ENCODE measurements around the gene UBE2H. TPM values are rescaled to one million over a fixed set of nuclear protein-coding genes. Genes with fewer than 3 reads are reported as not detected.

Gene UBE2H
- total and polyA plus RNA-seq, 2 of the 4 experiments (the other 2 are of a cell fraction): 34.6 to 49.4 TPM

DNA sequence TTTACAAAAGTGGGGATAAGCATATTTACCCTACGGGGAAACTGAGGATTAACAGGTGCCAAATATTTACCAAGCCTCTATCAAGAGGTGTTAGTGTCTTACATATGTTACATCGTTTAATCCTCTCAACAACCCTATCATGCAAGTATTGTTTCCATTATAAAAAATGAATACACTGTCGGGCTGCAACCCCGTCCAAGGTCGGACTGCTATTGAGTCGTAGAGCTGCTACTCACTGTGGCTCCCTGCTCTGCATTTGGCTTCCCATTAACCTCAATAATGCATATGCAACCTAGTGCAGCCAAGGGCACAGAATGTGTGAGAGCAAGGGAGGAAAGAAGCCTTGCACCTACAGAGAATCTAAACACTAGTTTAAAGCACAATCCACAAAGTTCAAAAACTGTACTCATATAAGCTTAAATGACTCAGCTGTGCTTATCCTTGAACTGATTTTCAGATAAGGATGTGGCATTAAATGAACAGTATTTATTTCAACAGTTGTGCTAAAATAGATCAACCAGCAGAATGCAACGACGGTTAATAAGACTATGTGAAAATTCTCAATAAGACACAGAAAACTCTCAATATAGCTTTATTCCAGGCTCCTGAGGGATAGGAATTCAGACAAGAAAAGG, 49.9 kb downstream of the UBE2H start:
- Histone ChIP-seq H3K4ac (ENCODE audit: low read depth, low read length) (no peak overlapping the region), H3K9ac (ENCODE audit: low read depth, low read length) (no peak overlapping the region), H2BK15ac (ENCODE audit: low read depth, low read length) (no peak overlapping the region), H3K18ac (ENCODE audit: low read depth, low read length) (no peak overlapping the region), H3K4me3 (ENCODE audit: insufficient read depth, low read depth, low read length) (no peak overlapping the region), H3K27me3 (ENCODE audit: control insufficient read depth, insufficient read depth, low read length) (no peaks in the 10 kb centered on the region), H3K36me3 (ENCODE audit: control insufficient read depth, insufficient read depth, low read length) (peaks cover 16% of the 10 kb centered on the region), H2AK5ac (ENCODE audit: low read depth, low read length) (no peak overlapping the region), H2BK120ac (ENCODE audit: low read depth, low read length) (no peak overlapping the region), H3K4me1 (ENCODE audit: control insufficient read depth, insufficient read depth, low read length) (no peaks in the 10 kb centered on the region; the same call in 1 of the 2 replicates), H3K27ac (ENCODE audit: insufficient read depth, low read length) (no peak overlapping the region), H3K23ac (ENCODE audit: low read depth, low read length) (no peak overlapping the region), H2BK20ac (ENCODE audit: low read depth, low read length) (no peak overlapping the region), H3K9me3 (ENCODE audit: control insufficient read depth, insufficient read depth, low read length) (no peaks in the 10 kb centered on the region), H4K8ac (ENCODE audit: low read depth in 2 of 2, low read length in 2 of 2) (no peak overlapping the region), H3K79me1 (ENCODE audit: low read depth in 1 of 2, low read length in 2 of 2) (peaks cover 49 to 73% of the 10 kb centered on the region in 2 experiments), H3K14ac (replicated peaks; ENCODE audit: low read depth, low read length) (no peak overlapping the region), H4K91ac (ENCODE audit: insufficient read depth, low read depth, low read length) (no peak overlapping the region), H2BK5ac (ENCODE audit: low read depth, low read length, poor library complexity, severe bottlenecking) (no peak overlapping the region), H3K56ac (ENCODE audit: extremely low read depth, insufficient read depth, low read length) (no peak overlapping the region), H2AFZ (replicated peaks; ENCODE audit: low read length, poor library complexity) (no peak overlapping the region), H4K20me1 (ENCODE audit: insufficient read depth, low read length) (peaks cover 69% of the 10 kb centered on the region), H3K4me2 (ENCODE audit: low read depth, low read length) (no peak overlapping the region), H3K9me1 (ENCODE audit: insufficient read depth, low read length) (peaks cover 8% of the 10 kb centered on the region), H2AK9ac (replicated peaks; ENCODE audit: low read depth, low read length, poor library complexity) (no peak overlapping the region), H4K5ac (ENCODE audit: low read depth, low read length) (no peak overlapping the region)
- intact Hi-C loops (cut with micrococcal nuclease): no loop called here
- no TSS peak for BruUV-seq (replicated peaks)
- ChIA-PET CTCF (no interaction called here), POLR2A (ENCODE audit: unreplicated experiment) (no interaction called here)
- DNase-seq (no peak), ATAC-seq (ENCODE audit: low read depth) (no peak)
- TF ChIP-seq CEBPB (IDR thresholded peaks at IDR 0.05; ENCODE audit: low read depth, low read length) (no peak), POLR2A (IDR thresholded peaks at IDR 0.05; ENCODE audit: low read depth, low read length) (no peak), BHLHE40 (IDR thresholded peaks at IDR 0.05; ENCODE audit: low read depth, low read length) (no peak), MXI1 (IDR thresholded peaks at IDR 0.05; ENCODE audit: borderline replicate concordance, low read depth, low read length) (no peak), MAZ (IDR thresholded peaks at IDR 0.05; ENCODE audit: borderline replicate concordance, low read depth, low read length) (no peak), RFX5 (IDR thresholded peaks at IDR 0.05; ENCODE audit: low read depth, low read length) (no peak), CHD1 (IDR thresholded peaks at IDR 0.05; ENCODE audit: low read depth, low read length) (no peak), MAFK (IDR thresholded peaks at IDR 0.05; ENCODE audit: low read depth, low read length) (no peak), NFE2L2 (IDR thresholded peaks at IDR 0.05; ENCODE audit: low read depth, low read length) (no peak), RCOR1 (IDR thresholded peaks at IDR 0.05; ENCODE audit: insufficient replicate concordance, low read length) (no peak), FOS (IDR thresholded peaks at IDR 0.05; ENCODE audit: low read depth, low read length) (no peak), SMC3 (IDR thresholded peaks at IDR 0.05; ENCODE audit: low read depth, low read length) (no peak), RAD21 (IDR thresholded peaks at IDR 0.05; ENCODE audit: low read length) (no peak)
- TF ChIP-seq, protein P1, sequence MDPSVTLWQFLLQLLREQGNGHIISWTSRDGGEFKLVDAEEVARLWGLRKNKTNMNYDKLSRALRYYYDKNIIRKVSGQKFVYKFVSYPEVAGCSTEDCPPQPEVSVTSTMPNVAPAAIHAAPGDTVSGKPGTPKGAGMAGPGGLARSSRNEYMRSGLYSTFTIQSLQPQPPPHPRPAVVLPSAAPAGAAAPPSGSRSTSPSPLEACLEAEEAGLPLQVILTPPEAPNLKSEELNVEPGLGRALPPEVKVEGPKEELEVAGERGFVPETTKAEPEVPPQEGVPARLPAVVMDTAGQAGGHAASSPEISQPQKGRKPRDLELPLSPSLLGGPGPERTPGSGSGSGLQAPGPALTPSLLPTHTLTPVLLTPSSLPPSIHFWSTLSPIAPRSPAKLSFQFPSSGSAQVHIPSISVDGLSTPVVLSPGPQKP (IDR thresholded peaks at IDR 0.05; ENCODE audit: borderline replicate concordance, low read depth, low read length): no peak
- TF ChIP-seq, protein P2, sequence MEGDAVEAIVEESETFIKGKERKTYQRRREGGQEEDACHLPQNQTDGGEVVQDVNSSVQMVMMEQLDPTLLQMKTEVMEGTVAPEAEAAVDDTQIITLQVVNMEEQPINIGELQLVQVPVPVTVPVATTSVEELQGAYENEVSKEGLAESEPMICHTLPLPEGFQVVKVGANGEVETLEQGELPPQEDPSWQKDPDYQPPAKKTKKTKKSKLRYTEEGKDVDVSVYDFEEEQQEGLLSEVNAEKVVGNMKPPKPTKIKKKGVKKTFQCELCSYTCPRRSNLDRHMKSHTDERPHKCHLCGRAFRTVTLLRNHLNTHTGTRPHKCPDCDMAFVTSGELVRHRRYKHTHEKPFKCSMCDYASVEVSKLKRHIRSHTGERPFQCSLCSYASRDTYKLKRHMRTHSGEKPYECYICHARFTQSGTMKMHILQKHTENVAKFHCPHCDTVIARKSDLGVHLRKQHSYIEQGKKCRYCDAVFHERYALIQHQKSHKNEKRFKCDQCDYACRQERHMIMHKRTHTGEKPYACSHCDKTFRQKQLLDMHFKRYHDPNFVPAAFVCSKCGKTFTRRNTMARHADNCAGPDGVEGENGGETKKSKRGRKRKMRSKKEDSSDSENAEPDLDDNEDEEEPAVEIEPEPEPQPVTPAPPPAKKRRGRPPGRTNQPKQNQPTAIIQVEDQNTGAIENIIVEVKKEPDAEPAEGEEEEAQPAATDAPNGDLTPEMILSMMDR (conservative IDR thresholded peaks at IDR 0.05; ENCODE audit: low read depth, low read length): no peak
- TF ChIP-seq, protein P3, sequence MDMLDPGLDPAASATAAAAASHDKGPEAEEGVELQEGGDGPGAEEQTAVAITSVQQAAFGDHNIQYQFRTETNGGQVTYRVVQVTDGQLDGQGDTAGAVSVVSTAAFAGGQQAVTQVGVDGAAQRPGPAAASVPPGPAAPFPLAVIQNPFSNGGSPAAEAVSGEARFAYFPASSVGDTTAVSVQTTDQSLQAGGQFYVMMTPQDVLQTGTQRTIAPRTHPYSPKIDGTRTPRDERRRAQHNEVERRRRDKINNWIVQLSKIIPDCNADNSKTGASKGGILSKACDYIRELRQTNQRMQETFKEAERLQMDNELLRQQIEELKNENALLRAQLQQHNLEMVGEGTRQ (IDR thresholded peaks at IDR 0.05; ENCODE audit: low read depth, low read length): no peak
- dilution Hi-C loops (cut with HindIII; ENCODE audit: low sequenced_read_pairs, unreplicated experiment): no loop called here
- in situ Hi-C loops (cut with MboI; ENCODE audit: low sequenced_read_pairs): no loop called here
- no CpG with 5 or more reads among the region's 8 CpGs for WGBS, 2 experiments (ENCODE audit: extremely low coverage in 2 of 2, insufficient read length in 1 of 2)

Data from IMR-90 (cell line).